Activated CD4-positive, CD25-positive, alpha-beta regulatory T cell treated with anti-CD3 and anti-CD28 coated beads, Interleukin-2, amount 50 U/mL, for 24 hours (primary cell): ENCODE measurements around the gene PTPRN2.

ENCODE experiments used
- ATAC-seq, 2 donors: fragments of 150-1000 bp; cut with Tn5 transposase; one replicate each; pipeline ENCODE4 v1.10.0; 2021; ENCODE audit warnings: mild to moderate bottlenecking in 1 of 2, moderate library complexity in 1 of 2

The PTPRN2 gene

GRCh38 chr7:157547102-157547501 lies 1040.5 kb downstream of the PTPRN2 start:
- no peak for ATAC-seq

GRCh38 chr7:157545681-157546060 lies 1042.0 kb downstream of the PTPRN2 start:
- no peak for ATAC-seq

GRCh38 chr7:157544980-157545680 lies 1042.5 kb downstream of the PTPRN2 start:
- ATAC-seq = no peak

GRCh38 chr7:157544226-157544625 lies 1043.4 kb downstream of the PTPRN2 start:
- ATAC-seq = no peak

GRCh38 chr7:157543791-157544190 lies 1043.8 kb downstream of the PTPRN2 start:
- ATAC-seq = no peak

GRCh38 chr7:157543276-157543675 lies 1044.3 kb downstream of the PTPRN2 start:
- no peak for ATAC-seq

GRCh38 chr7:157542068-157543021 lies 1045.3 kb downstream of the PTPRN2 start:
- ATAC-seq = no peak

GRCh38 chr7:157541295-157542067 lies 1046.1 kb downstream of the PTPRN2 start:
- no peak for ATAC-seq

- no peak for ATAC-seq
These were observed 1046.9 kb downstream of the PTPRN2 start for GRCh38 chr7:157540606-157541294.

- no peak for ATAC-seq
These were observed 1047.6 kb downstream of the PTPRN2 start for GRCh38 chr7:157540020-157540419.

- ATAC-seq = no peak
These were observed 1048.1 kb downstream of the PTPRN2 start for GRCh38 chr7:157539521-157539920.

GRCh38 chr7:157538735-157539134 lies 1048.9 kb downstream of the PTPRN2 start:
- ATAC-seq = no peak

- ATAC-seq = no peak
These were observed 1049.3 kb downstream of the PTPRN2 start for GRCh38 chr7:157538321-157538720.

- no peak for ATAC-seq
These were observed 1050.6 kb downstream of the PTPRN2 start for GRCh38 chr7:157537056-157537455.

- ATAC-seq = no peak
These were observed 1055.6 kb downstream of the PTPRN2 start for GRCh38 chr7:157532068-157532467.

GRCh38 chr7:157529768-157530560 lies 1057.7 kb downstream of the PTPRN2 start:
- ATAC-seq = no peak

- no peak for ATAC-seq
These were observed 1058.8 kb downstream of the PTPRN2 start for GRCh38 chr7:157528785-157529341.

GRCh38 chr7:157527686-157528085 lies 1059.9 kb downstream of the PTPRN2 start:
- no peak for ATAC-seq

- no peak for ATAC-seq
These were observed 1060.5 kb downstream of the PTPRN2 start for GRCh38 chr7:157526913-157527634.
